GM12878 (cell line): Measurements from ENCODE around the gene TMEM45A. TPM values are rescaled to one million over a fixed set of nuclear protein-coding genes. Genes with fewer than 3 reads are reported as not detected.

Experiments
- ATAC-seq: fragments of 200-7000 bp; cut with Tn5 transposase; 3 replicates; pipeline ENCODE4 v1.9.1; 2020; ENCODE audit warnings: mild to moderate bottlenecking, moderate library complexity
- BruUV-seq: library from RNA; stranded (reverse); fragments of 400-500 nt; replicated peaks from 2 replicates; lab custom pipeline; 2021; lab: Mats Ljungman, UMichigan
- CTCF ChIA-PET: fragments of 300-600 bp; sonication (Branson Sonifier 250); formaldehyde crosslinking; extraction: SDS; loops from one replicate; lab custom pipeline; 2021; ENCODE audit warnings: inconsistent platforms; lab: Yijun Ruan, JAX
- POLR2A ChIA-PET: fragments of 350-600 bp; formaldehyde crosslinking; extraction: SDS; loops from one replicate; lab custom pipeline; 2021; ENCODE audit warnings: inconsistent platforms; lab: Charles Lee
- RAD21 ChIA-PET: fragments of 300-600 bp; sonication (Branson Sonifier 250); formaldehyde crosslinking; loops from one replicate; lab custom pipeline; 2023; ENCODE audit warnings: antibody characterized with exemption; ENCODE audit not compliant: unreplicated experiment; lab: Charles Lee
- SMC1A ChIA-PET: fragments of 300-600 bp; sonication (Branson Sonifier 250); formaldehyde crosslinking; loops from one replicate; lab custom pipeline; 2023; ENCODE audit not compliant: unreplicated experiment, uncharacterized antibody; lab: Charles Lee
- DNase-seq: peaks from one replicate; pipeline ENCODE4 v3.0.0-alpha.2; 2011; ENCODE audit warnings: low read depth, low spot score
- FAIRE-seq: peaks from 3 replicates; lab custom pipeline; 2011; peaks lifted over from hg19 to GRCh38; lab: Jason Lieb, UNC
- H2AFZ ChIP-seq: 2 replicates; pipeline ENCODE4 v1.6.0; 2011; ENCODE audit warnings: low read depth, low read length, control low read depth; ENCODE audit not compliant: control insufficient read depth
- H3K27ac ChIP-seq: 2 replicates; pipeline ENCODE4 v1.5.1; 2011; ENCODE audit warnings: control low read depth; ENCODE audit not compliant: control insufficient read depth, insufficient read depth
- H3K27me3 ChIP-seq, 2 experiments: replicated peaks in 1 of 2; 2 replicates each; pipeline versions ENCODE4 v1.6.0 to v1.6.1; 2011; ENCODE audit warnings: low read length in 1 of 2; ENCODE audit not compliant: control insufficient read depth in 2 of 2, insufficient read depth in 2 of 2
- H3K36me3 ChIP-seq, 2 experiments: 2 replicates each; pipeline ENCODE4 v1.5.1; 2011; ENCODE audit warnings: low read length in 1 of 2; ENCODE audit not compliant: control insufficient read depth in 2 of 2, insufficient read depth in 2 of 2
- H3K4me1 ChIP-seq: 2 replicates; pipeline ENCODE4 v1.6.1; 2011; ENCODE audit warnings: mild to moderate bottlenecking, low read length, moderate library complexity, mixed read lengths; ENCODE audit not compliant: control insufficient read depth, insufficient read depth
- H3K4me2 ChIP-seq: 2 replicates; pipeline ENCODE4 v1.6.0; 2011; ENCODE audit warnings: control low read depth; ENCODE audit not compliant: control insufficient read depth, insufficient read depth
- H3K4me3 ChIP-seq: fragments of 200-600 bp; sonication (generic); 2 replicates; pipeline ENCODE4 v1.5.1; 2016
- H3K79me2 ChIP-seq: 2 replicates; pipeline ENCODE4 v1.6.0; 2011; ENCODE audit warnings: low read length; ENCODE audit not compliant: control insufficient read depth, insufficient read depth
- H3K9ac ChIP-seq: 2 replicates; pipeline ENCODE4 v1.8.0; 2011; ENCODE audit warnings: low read length, control low read depth, mixed read lengths; ENCODE audit not compliant: control insufficient read depth, insufficient read depth
- H3K9me3 ChIP-seq: replicated peaks from 3 replicates; pipeline ENCODE4 v1.5.1; 2011; ENCODE audit warnings: mild to moderate bottlenecking, low read length; ENCODE audit not compliant: control insufficient read depth, insufficient read depth
- H4K20me1 ChIP-seq: 2 replicates; pipeline ENCODE4 v1.6.0; 2011; ENCODE audit not compliant: control insufficient read depth, insufficient read depth
- ATF3 ChIP-seq: IDR thresholded peaks from 2 replicates; pipeline ENCODE4 v1.6.1; 2011; ENCODE audit warnings: low read depth, mild to moderate bottlenecking, low read length, moderate library complexity, borderline replicate concordance; ENCODE audit errors: extremely low read depth
- CHD4 ChIP-seq: fragments of 200-600 bp; sonication (generic); IDR thresholded peaks from 2 replicates; pipeline ENCODE4 v1.6.1; 2016; ENCODE audit warnings: mild to moderate bottlenecking
- EGR1 ChIP-seq, 2 experiments: IDR thresholded peaks; 1 replicate in 1 of 2; 2 replicates in 1 of 2; pipeline ENCODE4 v1.6.1; 2011 to 2012; ENCODE audit warnings: low read depth in 2 of 2, low read length in 2 of 2, borderline replicate concordance in 1 of 2, mild to moderate bottlenecking in 1 of 2, moderate library complexity in 1 of 2
- EP300 ChIP-seq, 2 experiments: fragments of 150-350 bp in 1 of 2; IDR thresholded peaks; 2 replicates each; pipeline ENCODE4 v1.6.1; 2011 to 2012; ENCODE audit warnings: low read depth in 2 of 2, low read length in 2 of 2, borderline replicate concordance in 1 of 2, improper control_type of control experiment in 1 of 2, inconsistent platforms in 1 of 2; ENCODE audit not compliant: control insufficient read depth in 1 of 2
- FOS ChIP-seq: IDR thresholded peaks from 3 replicates; pipeline ENCODE4 v1.6.1; 2011; ENCODE audit warnings: borderline replicate concordance; ENCODE audit not compliant: insufficient read length; ENCODE audit errors: extremely low read depth
- HDAC2 ChIP-seq: fragments of 200-600 bp; sonication (generic); IDR thresholded peaks from 2 replicates; pipeline ENCODE4 v1.6.1; 2017
- HDGF ChIP-seq: fragments of 450-650 bp; IDR thresholded peaks from 2 replicates; pipeline ENCODE4 v1.6.1; 2016; ENCODE audit warnings: antibody characterized with exemption
- IKZF1 ChIP-seq: fragments of 450-650 bp; conservative IDR thresholded peaks from 2 replicates; pipeline ENCODE4 v1.6.1; 2017; ENCODE audit warnings: antibody characterized with exemption, mild to moderate bottlenecking
- MEF2A ChIP-seq: IDR thresholded peaks from 2 replicates; pipeline ENCODE4 v1.6.1; 2011; ENCODE audit warnings: low read depth, mild to moderate bottlenecking, low read length, moderate library complexity; ENCODE audit not compliant: insufficient read depth
- MTA3 ChIP-seq: IDR thresholded peaks from 2 replicates; pipeline ENCODE4 v1.6.1; 2012; ENCODE audit warnings: low read length, inconsistent platforms, borderline replicate concordance
- MXI1 ChIP-seq: fragments of 150-350 bp; IDR thresholded peaks from 2 replicates; pipeline ENCODE4 v1.6.1; 2011; ENCODE audit warnings: low read depth, mild to moderate bottlenecking, inconsistent platforms, low read length, improper control_type of control experiment
- NFYA ChIP-seq: IDR thresholded peaks from 2 replicates; pipeline ENCODE4 v1.6.1; 2011; ENCODE audit warnings: low read depth, mild to moderate bottlenecking, low read length, improper control_type of control experiment, borderline replicate concordance
- NFYB ChIP-seq: IDR thresholded peaks from 2 replicates; pipeline ENCODE4 v1.6.1; 2011; ENCODE audit warnings: low read depth, mild to moderate bottlenecking, low read length, improper control_type of control experiment, moderate library complexity; ENCODE audit not compliant: insufficient read depth
- PKNOX1 ChIP-seq: fragments of 450-650 bp; IDR thresholded peaks from 2 replicates; pipeline ENCODE4 v1.6.1; 2016; ENCODE audit warnings: mild to moderate bottlenecking
- POU2F2 ChIP-seq: IDR thresholded peaks from 3 replicates; pipeline ENCODE4 v1.6.1; 2011; ENCODE audit warnings: low read depth, mild to moderate bottlenecking, low read length, borderline replicate concordance
- RELB ChIP-seq: fragments of 450-650 bp; IDR thresholded peaks from 2 replicates; pipeline ENCODE4 v1.6.1; 2017; ENCODE audit warnings: low read depth, mild to moderate bottlenecking, moderate library complexity
- STAT3 ChIP-seq: IDR thresholded peaks from 2 replicates; pipeline ENCODE4 v1.6.1; 2011; ENCODE audit warnings: low read depth, low read length, improper control_type of control experiment
- USF2 ChIP-seq: IDR thresholded peaks from 2 replicates; pipeline ENCODE4 v1.6.1; 2011; ENCODE audit warnings: low read depth, low read length, improper control_type of control experiment, borderline replicate concordance
- WRNIP1 ChIP-seq: IDR thresholded peaks from 2 replicates; pipeline ENCODE4 v1.6.1; 2011; ENCODE audit warnings: low read depth, low read length, improper control_type of control experiment, borderline replicate concordance
- WGBS: methylation state at CpG from one replicate; pipeline ENCODE4 v1.1.6; 2016; ENCODE audit warnings: low lambda C conversion rate; ENCODE audit not compliant: insufficient replicate concordance, insufficient coverage; ENCODE audit errors: missing lambda C conversion rate; 5-methylcytosine and 5-hydroxymethylcytosine counted together
- in situ Hi-C: fragments of 300-500 bp; cut with MboI; formaldehyde crosslinking; loops from 9 replicates; pipeline ENCODE4 v1.14.3; 2018; ENCODE audit warnings: mixed read lengths
- intact Hi-C: fragments of 100-400 bp; cut with micrococcal nuclease; formaldehyde crosslinking; loops from one replicate; pipeline ENCODE4 v1.14.2; 2022; ENCODE audit not compliant: unreplicated experiment
- polyA plus RNA-seq, 11 experiments: library from polyadenylated mRNA; depleted of rRNA in 4 of 11; unstranded in 6 of 11; stranded (reverse) in 5 of 11; fragments of >200 nt; fragmentation: Nextera tagmentation in 4 of 11; fragmentation: Illumina TruSeq in 1 of 11; extraction: Ambion mirVana in 4 of 11; extraction: Trizol in 1 of 11; gene quantifications; 1 replicate in 1 of 11; 2 replicates in 10 of 11; pipeline versions ENCODE4 v1.2.1 to v1.2.3, GENCODE V29; 2011 to 2016; ENCODE audit warnings: inconsistent platforms in 2 of 11, missing spikeins in 2 of 11, low read depth in 1 of 11
- total RNA-seq, 4 experiments: library from RNA; depleted of rRNA in 3 of 4; stranded (reverse); fragments of >200 nt in 3 of 4; fragmentation: Illumina TruSeq in 1 of 4; extraction: Trizol in 1 of 4; gene quantifications; 2 replicates each; pipeline versions ENCODE4 v1.2.1 to v1.2.3, GENCODE V29; 2013 to 2021

TMEM45A gene
- total and polyA plus RNA-seq, 10 of the 15 experiments (the other 5 are each of a cell fraction or from before 2014, with no cell fraction given): 0.34 to 5.3 (median 0.83) TPM

GRCh38 chr3:100486808-100487207 lies 5.6 kb upstream of the TMEM45A start:
- FAIRE-seq: no peak
- in situ Hi-C loops: no loop called here
- H3K27me3 ChIP-seq: no peaks in the 10 kb centered on the region; a peak in 1 of 4 replicates
- no peaks in the 10 kb centered on the region for H4K20me1 ChIP-seq
- peaks cover 2% of the 10 kb centered on the region for H3K4me1 ChIP-seq
- no peak overlapping the region for H3K27ac ChIP-seq
- ChIA-PET POLR2A (no interaction called here), RAD21 (no interaction called here), CTCF (interaction anchor here (1.0 kb wide), 1 partner anchor 23 kb away, joined by 3 read pairs; no protein-coding TSS in a partner anchor), SMC1A (interaction anchor here (0.9 to 1.3 kb wide), 2 partner anchors 91 to 103 kb away, joined by 4 to 6 read pairs; no protein-coding TSS in a partner anchor)
- 44% methylated on average over 2 of the region's 2 CpGs for WGBS
- no peak for ATAC-seq
- DNase-seq: no peak
- H3K9me3 ChIP-seq: no peaks in the 10 kb centered on the region
- no peaks in the 10 kb centered on the region for H3K36me3 ChIP-seq
- H3K4me3 ChIP-seq: no peak overlapping the region
- no peak for TF ChIP-seq HDAC2
- no peak for TF ChIP-seq PKNOX1
- no peak for TF ChIP-seq RELB
- TF ChIP-seq EP300 (IDR thresholded peaks at IDR 0.05; ENCODE audit: borderline replicate concordance in 1 of 2, control insufficient read depth in 1 of 2, low read depth in 2 of 2, low read length in 2 of 2): no peak
- no peak for TF ChIP-seq HDGF
- TF ChIP-seq CHD4: no peak
- TF ChIP-seq FOS: no peak
- no peak for TF ChIP-seq MTA3
- TF ChIP-seq MEF2A: no peak
- no peak for TF ChIP-seq STAT3
- no peak for TF ChIP-seq ATF3
- TF ChIP-seq WRNIP1: no peak
- TF ChIP-seq POU2F2: no peak
- no peak for TF ChIP-seq NFYA
- TF ChIP-seq NFYB: no peak
- TF ChIP-seq IKZF1: no peak
- TF ChIP-seq MXI1: no peak
- TF ChIP-seq USF2: no peak
- TF ChIP-seq EGR1 (IDR thresholded peaks at IDR 0.05; ENCODE audit: borderline replicate concordance in 1 of 2, low read depth in 2 of 2, low read length in 2 of 2): no peak
- no peak overlapping the region for H2AFZ ChIP-seq
- intact Hi-C loops: no loop called here
- no peaks in the 10 kb centered on the region for H3K79me2 ChIP-seq
- no peak overlapping the region for H3K4me2 ChIP-seq
- H3K9ac ChIP-seq: no peak overlapping the region
- no TSS peak for BruUV-seq
